IMR-90 (cell line): ENCODE results near the gene PCCA. TPM values are rescaled to one million over a fixed set of nuclear protein-coding genes. Genes with fewer than 3 reads are reported as not detected.
"Not testable (repeated sequence)": the region's sequence is repeated elsewhere in the genome, so short reads cannot be mapped to it uniquely, and the experiment has no call there.

Source experiments
- ATAC-seq: fragments of 200-7000 bp; cut with Tn5 transposase; 2 replicates; pipeline ENCODE4 v1.9.1; 2020; ENCODE audit warnings: low read depth, mild to moderate bottlenecking, moderate library complexity
- BruUV-seq: library from RNA; stranded (reverse); fragments of 400-500 nt; replicated peaks from 2 replicates; lab custom pipeline; 2021; lab: Mats Ljungman, UMichigan
- CTCF ChIA-PET: fragments of 300-600 bp; formaldehyde crosslinking; extraction: SDS; loops from one replicate; lab custom pipeline; 2021; ENCODE audit warnings: antibody characterized with exemption; lab: Yijun Ruan, JAX
- POLR2A ChIA-PET: fragments of 300-600 bp; sonication (Branson Sonifier 250); formaldehyde crosslinking; loops from one replicate; lab custom pipeline; 2022; ENCODE audit warnings: antibody characterized with exemption; ENCODE audit not compliant: unreplicated experiment; lab: Charles Lee
- DNase-seq: peaks from one replicate; pipeline ENCODE4 v3.0.0; 2013
- H2AFZ ChIP-seq: replicated peaks from 2 replicates; pipeline ENCODE3; 2013; ENCODE audit warnings: low read length, mild to moderate bottlenecking; ENCODE audit not compliant: poor library complexity
- H2AK5ac ChIP-seq: 2 replicates; pipeline ENCODE4 v1.6.1; 2013; ENCODE audit warnings: low read depth, low read length, inconsistent platforms
- H2AK9ac ChIP-seq: replicated peaks from 2 replicates; pipeline ENCODE3; 2013; ENCODE audit warnings: mild to moderate bottlenecking, low read depth, low read length, moderate library complexity; ENCODE audit not compliant: poor library complexity
- H2BK120ac ChIP-seq: 2 replicates; pipeline ENCODE4 v1.6.1; 2013; ENCODE audit warnings: low read depth, low read length, inconsistent platforms
- H2BK15ac ChIP-seq: 3 replicates; pipeline ENCODE4 v1.6.1; 2013; ENCODE audit warnings: low read depth, low read length, inconsistent platforms
- H2BK20ac ChIP-seq: 2 replicates; pipeline ENCODE4 v1.6.1; 2013; ENCODE audit warnings: low read depth, mild to moderate bottlenecking, inconsistent platforms, low read length, moderate library complexity
- H2BK5ac ChIP-seq: 2 replicates; pipeline ENCODE4 v1.6.1; 2013; ENCODE audit warnings: mild to moderate bottlenecking, low read depth, low read length, inconsistent platforms; ENCODE audit not compliant: poor library complexity, severe bottlenecking
- H3K14ac ChIP-seq: replicated peaks from 2 replicates; pipeline ENCODE4 v1.6.1; 2013; ENCODE audit warnings: low read depth, low read length, inconsistent platforms
- H3K18ac ChIP-seq: 2 replicates; pipeline ENCODE4 v1.6.1; 2013; ENCODE audit warnings: low read depth, low read length, control low read depth
- H3K23ac ChIP-seq: 2 replicates; pipeline ENCODE4 v1.6.1; 2013; ENCODE audit warnings: low read depth, low read length, inconsistent platforms
- H3K27ac ChIP-seq: 2 replicates; pipeline ENCODE4 v1.5.1; 2013; ENCODE audit warnings: mild to moderate bottlenecking, control low read depth, low read length; ENCODE audit not compliant: insufficient read depth
- H3K27me3 ChIP-seq: 2 replicates; pipeline ENCODE4 v1.6.1; 2013; ENCODE audit warnings: low read length; ENCODE audit not compliant: control insufficient read depth, insufficient read depth
- H3K36me3 ChIP-seq: 2 replicates; pipeline ENCODE4 v1.6.1; 2013; ENCODE audit warnings: low read length, mixed read lengths; ENCODE audit not compliant: control insufficient read depth, insufficient read depth
- H3K4ac ChIP-seq: 2 replicates; pipeline ENCODE4 v1.6.1; 2013; ENCODE audit warnings: low read depth, low read length, inconsistent platforms
- H3K4me1 ChIP-seq: 2 replicates; pipeline ENCODE4 v1.6.1; 2013; ENCODE audit warnings: low read length, mixed read lengths; ENCODE audit not compliant: control insufficient read depth, insufficient read depth
- H3K4me2 ChIP-seq: 2 replicates; pipeline ENCODE4 v1.6.1; 2013; ENCODE audit warnings: low read depth, mild to moderate bottlenecking, control low read depth, low read length, moderate library complexity
- H3K4me3 ChIP-seq: 2 replicates; pipeline ENCODE4 v1.5.1; 2013; ENCODE audit warnings: low read depth, mild to moderate bottlenecking, control low read depth, low read length, moderate library complexity; ENCODE audit not compliant: insufficient read depth
- H3K56ac ChIP-seq: 2 replicates; pipeline ENCODE4 v1.6.1; 2013; ENCODE audit warnings: low read length, inconsistent platforms; ENCODE audit not compliant: insufficient read depth; ENCODE audit errors: extremely low read depth
- H3K79me1 ChIP-seq, 2 experiments: 2 replicates each; pipeline ENCODE4 v1.6.1; 2013; ENCODE audit warnings: low read length in 2 of 2, inconsistent platforms in 1 of 2, low read depth in 1 of 2
- H3K9ac ChIP-seq: 2 replicates; pipeline ENCODE4 v1.6.1; 2013; ENCODE audit warnings: low read depth, low read length, control low read depth
- H3K9me1 ChIP-seq: 2 replicates; pipeline ENCODE4 v1.6.1; 2013; ENCODE audit warnings: low read length, inconsistent platforms; ENCODE audit not compliant: insufficient read depth
- H3K9me3 ChIP-seq: 2 replicates; pipeline ENCODE4 v1.6.1; 2013; ENCODE audit warnings: low read length; ENCODE audit not compliant: control insufficient read depth, insufficient read depth
- H4K20me1 ChIP-seq: 2 replicates; pipeline ENCODE4 v1.6.1; 2013; ENCODE audit warnings: low read length, inconsistent platforms; ENCODE audit not compliant: insufficient read depth
- H4K5ac ChIP-seq: 2 replicates; pipeline ENCODE4 v1.6.1; 2013; ENCODE audit warnings: mild to moderate bottlenecking, low read depth, low read length, control low read depth
- H4K8ac ChIP-seq, 2 experiments: 2 replicates each; pipeline ENCODE4 v1.6.1; 2013; ENCODE audit warnings: low read depth in 2 of 2, low read length in 2 of 2, control low read depth in 1 of 2, inconsistent platforms in 1 of 2
- H4K91ac ChIP-seq: 2 replicates; pipeline ENCODE4 v1.6.1; 2013; ENCODE audit warnings: low read depth, low read length, inconsistent platforms; ENCODE audit not compliant: insufficient read depth
- SMC3 ChIP-seq: fragments of 150-350 bp; IDR thresholded peaks from 2 replicates; pipeline ENCODE4 v1.6.1; 2016; ENCODE audit warnings: low read depth, mild to moderate bottlenecking, antibody characterized with exemption, low read length, moderate library complexity
- WGBS, 2 experiments: methylation state at CpG; one replicate each; pipeline versions ENCODE4 v1.1.5 to v1.1.7; 2013; ENCODE audit warnings: missing lambda C conversion rate in 2 of 2; ENCODE audit not compliant: insufficient read length in 1 of 2; ENCODE audit errors: extremely low coverage in 2 of 2; 5-methylcytosine and 5-hydroxymethylcytosine counted together
- dilution Hi-C: fragments of 300-500 bp; cut with HindIII; formaldehyde crosslinking; loops from one replicate; pipeline ENCODE4 v1.14.3; 2018; ENCODE audit warnings: low sequenced_read_pairs; ENCODE audit not compliant: unreplicated experiment
- in situ Hi-C: fragments of 300-500 bp; cut with MboI; formaldehyde crosslinking; loops from 3 replicates; pipeline ENCODE4 v1.14.3; 2019; ENCODE audit warnings: low sequenced_read_pairs, inconsistent platforms, mixed read lengths
- intact Hi-C: fragments of 100-400 bp; cut with micrococcal nuclease; formaldehyde crosslinking; loops from 2 replicates; pipeline ENCODE4 v1.10.0; 2022
- polyA plus RNA-seq, 3 experiments: library from polyadenylated mRNA; depleted of rRNA; stranded (reverse); fragments of >200 nt; gene quantifications; 2 replicates each; pipeline ENCODE4 v1.2.3, GENCODE V29; 2012; ENCODE audit warnings: low replicate concordance in 1 of 3
- total RNA-seq: library from RNA; depleted of rRNA; stranded (reverse); fragments of >200 nt; gene quantifications from 2 replicates; pipeline ENCODE4 v1.2.3, GENCODE V29; 2012
- TF ChIP-seq, protein P1 (sequence below): fragments of 150-350 bp; IDR thresholded peaks from 2 replicates; pipeline ENCODE4 v1.6.1; 2016; ENCODE audit warnings: low read depth, mild to moderate bottlenecking, low read length, moderate library complexity, borderline replicate concordance

The PCCA gene
- total and polyA plus RNA-seq, 2 of the 4 experiments (the other 2 are of a cell fraction): 7.6 to 24.0 TPM

DNA sequence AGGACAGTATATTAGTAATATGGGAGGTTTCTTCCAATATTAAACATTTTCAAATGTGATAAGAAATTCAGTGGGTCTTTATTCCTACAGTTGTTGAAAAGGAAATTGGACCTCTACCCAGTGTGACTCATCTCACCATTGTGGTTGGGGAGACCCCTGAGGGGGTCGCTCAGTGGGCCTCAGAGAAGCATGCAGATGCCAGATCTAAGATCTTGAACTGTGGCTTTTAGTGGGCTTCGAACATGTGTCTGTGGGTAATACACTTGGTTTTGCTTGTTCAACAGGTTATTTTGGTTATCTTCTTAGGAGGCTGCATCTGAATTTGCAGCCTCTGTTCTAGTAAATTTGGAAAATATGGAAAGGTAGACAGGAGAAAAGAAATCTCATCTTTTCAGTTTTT is 132.3 kb downstream of the PCCA start:
- Histone ChIP-seq H2AK5ac (no peak overlapping the region), H3K56ac (no peak overlapping the region), H3K18ac (no peak overlapping the region), H3K4me2 (no peak overlapping the region), H3K4ac (no peak overlapping the region), H3K23ac (no peak overlapping the region), H3K9me3 (no peaks in the 10 kb centered on the region), H3K27ac (no peak overlapping the region), H4K20me1 (no peaks in the 10 kb centered on the region), H2BK15ac (no peak overlapping the region), H3K14ac (no peak overlapping the region), H2BK120ac (no peak overlapping the region), H3K79me1 (peaks cover 10 to 16% of the 10 kb centered on the region in 2 experiments), H2BK5ac (no peak overlapping the region), H2AK9ac (no peak overlapping the region), H3K9me1 (no peaks in the 10 kb centered on the region), H2BK20ac (no peak overlapping the region), H3K4me1 (no peaks in the 10 kb centered on the region; the same call in 1 of the 2 replicates), H2AFZ (no peak overlapping the region), H4K8ac (no peak overlapping the region), H3K36me3 (peaks cover 3% of the 10 kb centered on the region; the same call in 1 of the 2 replicates), H3K9ac (no peak overlapping the region), H3K4me3 (no peak overlapping the region), H4K91ac (no peak overlapping the region), H3K27me3 (no peaks in the 10 kb centered on the region), H4K5ac (no peak overlapping the region)
- no peak for DNase-seq
- dilution Hi-C loops (no loop called here), in situ Hi-C loops (no loop called here), intact Hi-C loops (no loop called here)
- ChIA-PET CTCF (no interaction called here), POLR2A (no interaction called here)
- WGBS, 2 experiments: 100% methylated on average over 1 of the region's 2 CpGs; no CpG with 5 or more reads in 1 of the 2 experiments
- BruUV-seq: no TSS peak
- TF ChIP-seq SMC3: no peak
- TF ChIP-seq, protein P1, sequence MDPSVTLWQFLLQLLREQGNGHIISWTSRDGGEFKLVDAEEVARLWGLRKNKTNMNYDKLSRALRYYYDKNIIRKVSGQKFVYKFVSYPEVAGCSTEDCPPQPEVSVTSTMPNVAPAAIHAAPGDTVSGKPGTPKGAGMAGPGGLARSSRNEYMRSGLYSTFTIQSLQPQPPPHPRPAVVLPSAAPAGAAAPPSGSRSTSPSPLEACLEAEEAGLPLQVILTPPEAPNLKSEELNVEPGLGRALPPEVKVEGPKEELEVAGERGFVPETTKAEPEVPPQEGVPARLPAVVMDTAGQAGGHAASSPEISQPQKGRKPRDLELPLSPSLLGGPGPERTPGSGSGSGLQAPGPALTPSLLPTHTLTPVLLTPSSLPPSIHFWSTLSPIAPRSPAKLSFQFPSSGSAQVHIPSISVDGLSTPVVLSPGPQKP: no peak
- ATAC-seq: no peak

DNA sequence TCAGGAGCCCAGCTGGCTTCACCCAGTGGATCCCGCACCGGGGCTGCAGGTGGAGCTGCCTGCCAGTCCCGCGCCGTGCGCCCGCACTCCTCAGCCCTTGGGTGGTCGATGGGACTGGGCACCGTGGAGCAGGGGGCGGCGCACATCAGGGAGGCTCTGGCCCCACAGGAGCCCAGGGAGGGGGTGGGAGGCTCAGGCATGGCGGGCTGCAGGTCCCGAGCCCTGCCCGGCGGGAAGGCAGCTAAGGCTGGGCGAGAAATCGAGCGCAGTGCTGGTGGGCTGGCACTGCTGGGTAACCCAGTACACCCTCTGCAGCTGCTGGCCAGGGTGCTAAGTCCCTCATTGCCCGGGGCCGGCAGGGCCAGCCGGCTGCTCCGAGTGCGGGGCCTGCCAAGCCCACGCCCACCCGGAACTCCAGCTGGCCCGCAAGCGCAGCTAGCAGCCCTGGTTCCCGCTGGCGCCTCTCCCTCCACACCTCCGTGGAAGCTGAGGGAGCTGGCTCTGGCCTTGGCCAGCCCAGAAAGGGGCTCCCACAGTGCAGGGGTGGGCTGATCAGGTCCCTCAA is 135.2 kb downstream of the PCCA start:
- H2BK15ac ChIP-seq, H3K14ac ChIP-seq, H2BK120ac ChIP-seq, H4K20me1 ChIP-seq, ATAC-seq, H2AFZ ChIP-seq, H3K9me3 ChIP-seq, dilution Hi-C loops, BruUV-seq, H3K27me3 ChIP-seq, H4K8ac ChIP-seq, H3K36me3 ChIP-seq, H2AK9ac ChIP-seq, H3K4me3 ChIP-seq, H2AK5ac ChIP-seq, H4K5ac ChIP-seq, H2BK5ac ChIP-seq, H3K18ac ChIP-seq, H3K23ac ChIP-seq, intact Hi-C loops, H4K91ac ChIP-seq, H3K9me1 ChIP-seq, in situ Hi-C loops, DNase-seq, H3K27ac ChIP-seq, H3K4me1 ChIP-seq, H3K9ac ChIP-seq, POLR2A ChIA-PET, H3K4me2 ChIP-seq, CTCF ChIA-PET, H2BK20ac ChIP-seq, H3K4ac ChIP-seq, H3K56ac ChIP-seq: not testable (repeated sequence)
- peaks cover 5 to 10% of the 10 kb centered on the region in 2 experiments; a peak in 3 of 4 replicates for H3K79me1 ChIP-seq
- 96% methylated on average over 5 of the region's 30 CpGs; no CpG with 5 or more reads in 1 of the 2 experiments for WGBS, 2 experiments
